Measurements from ENCODE around the gene MACROD2. TPM values are rescaled to one million over a fixed set of nuclear protein-coding genes. Genes with fewer than 3 reads are reported as not detected.

The MACROD2 gene
- total RNA-seq, 1 donor: 1.3 TPM

GRCh38 chr20:15155848-15156401 is 1160.6 kb downstream of the MACROD2 start:
- DNase-seq (ENCODE audit: low read depth): no peak
- H3K4me3 ChIP-seq (ENCODE audit: low read depth, low read length): no peak overlapping the region
- no peak for TF ChIP-seq CTCF (IDR thresholded peaks at IDR 0.05; ENCODE audit: insufficient read depth, low read length)

- no peak for DNase-seq (ENCODE audit: low read depth)
- TF ChIP-seq CTCF (IDR thresholded peaks at IDR 0.05; ENCODE audit: insufficient read depth, low read length): no peak
- H3K4me3 ChIP-seq (ENCODE audit: low read depth, low read length): no peak overlapping the region
Observed at GRCh38 chr20:15158533-15158932, 1163.2 kb downstream of the MACROD2 start.

GRCh38 chr20:15162079-15162647 is 1166.8 kb downstream of the MACROD2 start:
- peak; percentile 1 for DNase-seq (ENCODE audit: low read depth)
- no peak for TF ChIP-seq CTCF (IDR thresholded peaks at IDR 0.05; ENCODE audit: insufficient read depth, low read length)
- peak overlapping the region; percentile 32 for H3K4me3 ChIP-seq (ENCODE audit: low read depth, low read length)

- no peak for DNase-seq (ENCODE audit: low read depth)
- no peak for TF ChIP-seq CTCF (IDR thresholded peaks at IDR 0.05; ENCODE audit: insufficient read depth, low read length)
- H3K4me3 ChIP-seq (ENCODE audit: low read depth, low read length): no peak overlapping the region
Observed at GRCh38 chr20:15163632-15164031, 1168.3 kb downstream of the MACROD2 start.

GRCh38 chr20:15164726-15165125 is 1169.4 kb downstream of the MACROD2 start:
- no peak for DNase-seq (ENCODE audit: low read depth)
- H3K4me3 ChIP-seq (ENCODE audit: low read depth, low read length): no peak overlapping the region

GRCh38 chr20:15166744-15167143 is 1171.4 kb downstream of the MACROD2 start:
- TF ChIP-seq CTCF (IDR thresholded peaks at IDR 0.05; ENCODE audit: insufficient read depth, low read length): no peak
- no peak overlapping the region for H3K4me3 ChIP-seq (ENCODE audit: low read depth, low read length)
- no peak for DNase-seq (ENCODE audit: low read depth)

More at GRCh38 chr20:15164726-15165125, 1169.4 kb downstream of the MACROD2 start:
- TF ChIP-seq CTCF (IDR thresholded peaks at IDR 0.05; ENCODE audit: insufficient read depth, low read length): no peak

GRCh38 chr20:15171016-15171415 is 1175.7 kb downstream of the MACROD2 start:
- TF ChIP-seq CTCF (IDR thresholded peaks at IDR 0.05; ENCODE audit: insufficient read depth, low read length): no peak

More at GRCh38 chr20:15171016-15171415, 1175.7 kb downstream of the MACROD2 start:
- no peak overlapping the region for H3K4me3 ChIP-seq (ENCODE audit: low read depth, low read length)
- no peak for DNase-seq (ENCODE audit: low read depth)
